CD14-positive monocyte (primary cell): Measurements from ENCODE around the gene PTTG1. TPM values are rescaled to one million over a fixed set of nuclear protein-coding genes. Genes with fewer than 3 reads are reported as not detected.
A peak's percentile ranks its signal among the peaks of the same experiment; 100 is the strongest.

ENCODE experiments used
- DNase-seq, 3 donors: peaks; one replicate each; pipeline ENCODE4 v3.0.0-alpha.2; 2011 to 2022
- H2AFZ ChIP-seq: 2 replicates; pipeline ENCODE4 v1.6.0; 2012; ENCODE audit warnings: mild to moderate bottlenecking, low read depth, low read length, inconsistent platforms; ENCODE audit not compliant: insufficient read depth, poor library complexity, severe bottlenecking
- H3K27ac ChIP-seq, 2 donors: 1 replicate in 1 of 2; 2 replicates in 1 of 2; pipeline ENCODE4 v1.5.1; 2012 to 2013; ENCODE audit warnings: low read length in 2 of 2, control low read depth in 1 of 2, inconsistent platforms in 1 of 2, low read depth in 1 of 2, mild to moderate bottlenecking in 1 of 2
- H3K27me3 ChIP-seq, 2 donors: one replicate each; pipeline versions ENCODE4 v1.6.0 to v1.6.1; 2011 to 2013; ENCODE audit warnings: low read length in 2 of 2; ENCODE audit not compliant: control insufficient read depth in 2 of 2, insufficient read depth in 2 of 2
- H3K36me3 ChIP-seq, 2 donors: replicated peaks in 1 of 2; 1 replicate in 1 of 2; 2 replicates in 1 of 2; pipeline versions ENCODE4 v1.5.1 to v1.6.1; 2012 to 2013; ENCODE audit warnings: low read length in 2 of 2, control low read depth in 1 of 2, inconsistent platforms in 1 of 2, mild to moderate bottlenecking in 1 of 2; ENCODE audit not compliant: insufficient read depth in 2 of 2, control insufficient read depth in 1 of 2
- H3K4me1 ChIP-seq, 2 donors: 1 replicate in 1 of 2; 2 replicates in 1 of 2; pipeline versions ENCODE4 v1.5.1 to v1.6.1; 2012 to 2013; ENCODE audit warnings: low read length in 2 of 2, control low read depth in 1 of 2, inconsistent platforms in 1 of 2, mild to moderate bottlenecking in 1 of 2, moderate library complexity in 1 of 2; ENCODE audit not compliant: insufficient read depth in 2 of 2, control insufficient read depth in 1 of 2
- H3K4me2 ChIP-seq: replicated peaks from 2 replicates; pipeline ENCODE3; 2012; ENCODE audit warnings: low read length, moderate library complexity, mild to moderate bottlenecking; ENCODE audit not compliant: poor library complexity, severe bottlenecking; ENCODE audit errors: extremely low read depth
- H3K4me3 ChIP-seq, 3 experiments: fragments of 200-600 bp in 1 of 3; sonication (generic) in 1 of 3; replicated peaks in 1 of 3; 1 replicate in 2 of 3; 2 replicates in 1 of 3; pipeline ENCODE4 v1.5.1; 2011 to 2013; ENCODE audit warnings: low read length in 3 of 3, mild to moderate bottlenecking in 3 of 3, control low read depth in 2 of 3, low read depth in 2 of 3, inconsistent platforms in 1 of 3, moderate library complexity in 1 of 3
- H3K79me2 ChIP-seq: 2 replicates; pipeline ENCODE4 v1.6.0; 2012; ENCODE audit warnings: mild to moderate bottlenecking, control low read depth, inconsistent platforms, low read length, moderate library complexity; ENCODE audit not compliant: insufficient read depth
- H3K9ac ChIP-seq: 2 replicates; pipeline ENCODE4 v1.6.0; 2017; ENCODE audit warnings: low read length, mild to moderate bottlenecking; ENCODE audit not compliant: insufficient read depth, poor library complexity, severe bottlenecking
- H3K9me3 ChIP-seq, 2 donors: replicated peaks in 1 of 2; 1 replicate in 1 of 2; 2 replicates in 1 of 2; pipeline versions ENCODE4 v1.5.1 to v1.6.1; 2012 to 2013; ENCODE audit warnings: low read length in 2 of 2, control low read depth in 1 of 2; ENCODE audit not compliant: control insufficient read depth in 1 of 2, insufficient read depth in 1 of 2
- H4K20me1 ChIP-seq: 2 replicates; pipeline ENCODE4 v1.6.0; 2012; ENCODE audit warnings: mild to moderate bottlenecking, low read length, control low read depth, moderate library complexity; ENCODE audit not compliant: insufficient read depth
- H3K27ac Mint-ChIP-seq, 7 donors: one replicate each; pipeline ENCODE4 v1.8.0; 2020; ENCODE audit warnings: mild to moderate bottlenecking in 7 of 7, mixed read lengths in 7 of 7, moderate library complexity in 6 of 7, inconsistent platforms in 2 of 7
- H3K27me3 Mint-ChIP-seq, 3 donors: one replicate each; pipeline ENCODE4 v1.8.0; 2021 to 2022; ENCODE audit warnings: low read depth in 3 of 3, mild to moderate bottlenecking in 3 of 3, mixed read lengths in 3 of 3, moderate library complexity in 3 of 3, inconsistent platforms in 1 of 3
- H3K36me3 Mint-ChIP-seq, 2 donors: one replicate each; pipeline ENCODE4 v1.8.0; 2020; ENCODE audit warnings: mixed read lengths in 2 of 2, inconsistent platforms in 1 of 2, mild to moderate bottlenecking in 1 of 2
- H3K4me1 Mint-ChIP-seq: one replicate; pipeline ENCODE4 v1.8.0; 2020; ENCODE audit warnings: mild to moderate bottlenecking, mixed read lengths
- H3K4me3 Mint-ChIP-seq, 2 donors: one replicate each; pipeline ENCODE4 v1.8.0; 2020; ENCODE audit warnings: mild to moderate bottlenecking in 2 of 2, mixed read lengths in 2 of 2, moderate library complexity in 1 of 2
- H3K9me3 Mint-ChIP-seq, 7 donors: one replicate each; pipeline ENCODE4 v1.8.0; 2020 to 2022; ENCODE audit warnings: mixed read lengths in 7 of 7, mild to moderate bottlenecking in 6 of 7, moderate library complexity in 6 of 7, inconsistent platforms in 2 of 7
- CTCF ChIP-seq: fragments of 200-600 bp; IDR thresholded peaks from one replicate; pipeline ENCODE4 v1.8.0; 2022; ENCODE audit warnings: antibody characterized with exemption, mild to moderate bottlenecking
- WGBS: methylation state at CpG from one replicate; pipeline ENCODE4 v1.1.5; 2013; ENCODE audit warnings: missing lambda C conversion rate; ENCODE audit not compliant: insufficient coverage; 5-methylcytosine and 5-hydroxymethylcytosine counted together
- intact Hi-C, 2 donors: fragments of 100-400 bp; cut with micrococcal nuclease; formaldehyde crosslinking; loops; one replicate each; pipeline versions ENCODE4 v1.15.0 to v1.15.1; 2023
- polyA plus RNA-seq, 3 donors: library from polyadenylated mRNA; depleted of rRNA in 1 of 3; unstranded in 2 of 3; stranded (reverse) in 1 of 3; fragments of 300-500 nt in 2 of 3; fragments of >200 nt in 1 of 3; fragmentation: Illumina TruSeq in 2 of 3; gene quantifications; 1 replicate in 2 of 3; 2 replicates in 1 of 3; pipeline ENCODE4 v1.2.3, GENCODE V29; 2012 to 2021

The PTTG1 gene
- polyA plus RNA-seq, 3 donors, result 2.5 to 3.6 (median 3.3) TPM

DNA sequence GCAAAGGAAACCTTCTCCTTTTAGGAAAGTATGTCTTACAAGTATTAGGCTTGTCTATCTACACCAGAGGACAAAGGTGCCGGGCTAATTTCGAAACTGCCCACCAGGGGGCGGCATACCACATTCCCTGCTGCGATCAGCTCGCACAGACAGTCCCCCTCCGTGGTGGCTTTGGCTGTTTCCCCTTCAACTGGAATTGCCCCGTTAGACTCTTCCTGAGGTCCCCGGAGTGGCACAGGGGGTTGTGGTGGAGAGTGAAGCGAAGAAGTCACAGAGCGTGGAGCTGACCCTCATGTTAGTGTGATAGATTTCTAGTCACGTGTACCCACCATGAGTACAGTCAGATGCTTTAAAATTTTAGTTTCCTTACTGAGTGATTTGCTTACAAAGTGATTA is 17.5 kb downstream of the PTTG1 start:
- peak overlapping the region; percentile 78 for H3K4me2 ChIP-seq
- Mint-ChIP-seq H3K27ac (peak overlapping the region in 6 of 7 donors; percentile 58 to 87 (median 74)), H3K27me3 (peaks cover 0 to 5% (median 2%) of the 10 kb centered on the region in 3 donors), H3K9me3 (no peaks in the 10 kb centered on the region), H3K4me1 (peaks cover 24% of the 10 kb centered on the region), H3K36me3 (no peaks in the 10 kb centered on the region), H3K4me3 (peak overlapping the region; percentile 94 to 98)
- intact Hi-C loops, result loop anchor here in 1 of 2 donors (5.0 kb wide), 1 partner anchor 68 kb away; no protein-coding TSS in a partner anchor
- H3K36me3 ChIP-seq, result no peaks in the 10 kb centered on the region
- peak overlapping the region; percentile 86 for H2AFZ ChIP-seq
- peak overlapping the region in 1 of 2 donors; percentile 60 for H3K27ac ChIP-seq
- H3K4me3 ChIP-seq, result peak overlapping the region; percentile 57 to 82 (median 71)
- peak overlapping the region; percentile 65 for H3K9ac ChIP-seq
- peak; percentile 70 to 81 (median 79) for DNase-seq
- H4K20me1 ChIP-seq, result no peaks in the 10 kb centered on the region
- no peaks in the 10 kb centered on the region for H3K27me3 ChIP-seq
- H3K4me1 ChIP-seq, result peaks cover 15 to 35% of the 10 kb centered on the region in 2 donors
- no peaks in the 10 kb centered on the region for H3K79me2 ChIP-seq
- no peaks in the 10 kb centered on the region for H3K9me3 ChIP-seq
- WGBS, result 0% methylated on average over 7 of the region's 11 CpGs
- peak; percentile 91 for TF ChIP-seq CTCF

- Histone ChIP-seq H3K27me3 (no peaks in the 10 kb centered on the region), H3K4me2 (no peak overlapping the region), H3K27ac (no peak overlapping the region), H2AFZ (no peak overlapping the region), H3K9ac (no peak overlapping the region), H3K79me2 (no peaks in the 10 kb centered on the region), H3K9me3 (no peaks in the 10 kb centered on the region), H4K20me1 (no peaks in the 10 kb centered on the region), H3K4me3 (no peak overlapping the region), H3K36me3 (no peaks in the 10 kb centered on the region), H3K4me1 (peaks cover 15 to 35% of the 10 kb centered on the region in 2 donors)
- Mint-ChIP-seq H3K9me3 (no peaks in the 10 kb centered on the region), H3K27ac (peak overlapping the region in 1 of 7 donors; percentile 26), H3K36me3 (no peaks in the 10 kb centered on the region), H3K4me3 (no peak overlapping the region), H3K27me3 (peaks cover 0 to 4% (median 2%) of the 10 kb centered on the region in 3 donors), H3K4me1 (peaks cover 24% of the 10 kb centered on the region)
- DNase-seq, result peak in 1 of 3 donors; percentile 19
- TF ChIP-seq CTCF, result no peak
- no CpG with 5 or more reads among the region's 1 CpG for WGBS
- intact Hi-C loops, result no loop called here
These were observed 19.7 kb downstream of the PTTG1 start for GRCh38 chr5:160441311-160441781.
